HG03342 (cell line): Measurements from ENCODE around the gene LY6G6C.

Experiments
- ATAC-seq: cut with Tn5 transposase; IDR thresholded peaks from one replicate; pipeline ENCODE4 v1.9.1; 2021; ENCODE audit warnings: mild to moderate bottlenecking, moderate library complexity; ENCODE audit not compliant: unreplicated experiment

LY6G6C gene

GRCh38 chr6:31742894-31743293, 21.3 kb upstream of the LY6G6C start:
- no peak for ATAC-seq

DNA sequence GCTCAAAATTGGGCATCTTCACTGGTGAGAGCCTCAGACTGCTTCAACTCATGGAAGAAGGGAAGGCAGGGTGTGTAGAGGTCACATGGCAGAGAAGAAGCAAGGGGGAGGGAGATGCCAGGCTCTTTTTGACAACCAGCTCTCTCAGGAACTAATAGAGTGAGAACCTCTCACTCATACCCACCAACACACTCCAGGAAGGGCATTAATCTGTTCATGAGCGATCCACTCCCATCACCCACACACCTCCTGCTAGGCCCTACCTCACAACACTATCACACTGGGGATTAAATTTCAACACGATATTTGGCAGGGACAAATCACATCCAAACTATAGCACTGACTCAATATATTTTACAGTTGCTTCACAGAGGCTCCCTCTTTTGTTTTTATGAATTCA, 20.3 kb upstream of the LY6G6C start:
- no peak for ATAC-seq

- peak; percentile 1 for ATAC-seq
Measured at GRCh38 chr6:31740397-31741223, 19.1 kb upstream of the LY6G6C start.

DNA sequence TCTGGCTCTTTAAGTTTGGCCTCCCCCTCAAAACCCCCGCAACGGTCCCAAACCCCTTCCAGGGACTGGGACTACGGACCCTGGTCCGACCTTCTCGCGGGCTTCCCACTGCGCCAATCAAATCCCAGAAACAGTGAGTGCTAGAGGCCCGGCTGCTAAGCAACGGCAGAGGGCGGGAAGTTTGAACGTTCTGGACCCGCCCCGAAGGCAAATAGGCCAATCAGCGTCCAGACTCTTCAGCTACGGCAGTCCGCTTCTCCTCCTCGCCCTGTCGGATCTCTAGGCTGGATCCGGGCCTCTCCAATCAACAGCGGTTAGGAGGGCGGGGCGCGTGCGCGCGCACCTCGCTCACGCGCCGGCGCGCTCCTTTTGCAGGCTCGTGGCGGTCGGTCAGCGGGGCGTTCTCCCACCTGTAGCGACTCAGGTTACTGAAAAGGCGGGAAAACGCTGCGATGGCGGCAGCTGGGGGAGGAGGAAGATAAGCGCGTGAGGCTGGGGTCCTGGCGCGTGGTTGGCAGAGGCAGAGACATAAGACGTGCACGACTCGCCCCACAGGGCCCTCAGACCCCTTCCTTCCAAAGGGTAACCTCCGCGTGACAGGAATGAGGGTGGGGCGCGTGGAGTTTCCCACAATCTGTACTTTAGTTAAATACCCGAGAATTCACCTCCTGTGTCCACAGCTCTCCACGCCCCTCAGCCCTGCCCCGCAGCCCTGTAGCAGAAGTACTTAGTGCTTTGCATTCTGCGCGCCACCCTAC, 18.3 kb upstream of the LY6G6C start, which contains the start of gene MSH5:
MSH5 (plus strand) TSS at position 367 of the 758 bp plus-strand sequence. CDS start 462 bp downstream, outside the sequence.
- peak; percentile 62 for ATAC-seq

DNA sequence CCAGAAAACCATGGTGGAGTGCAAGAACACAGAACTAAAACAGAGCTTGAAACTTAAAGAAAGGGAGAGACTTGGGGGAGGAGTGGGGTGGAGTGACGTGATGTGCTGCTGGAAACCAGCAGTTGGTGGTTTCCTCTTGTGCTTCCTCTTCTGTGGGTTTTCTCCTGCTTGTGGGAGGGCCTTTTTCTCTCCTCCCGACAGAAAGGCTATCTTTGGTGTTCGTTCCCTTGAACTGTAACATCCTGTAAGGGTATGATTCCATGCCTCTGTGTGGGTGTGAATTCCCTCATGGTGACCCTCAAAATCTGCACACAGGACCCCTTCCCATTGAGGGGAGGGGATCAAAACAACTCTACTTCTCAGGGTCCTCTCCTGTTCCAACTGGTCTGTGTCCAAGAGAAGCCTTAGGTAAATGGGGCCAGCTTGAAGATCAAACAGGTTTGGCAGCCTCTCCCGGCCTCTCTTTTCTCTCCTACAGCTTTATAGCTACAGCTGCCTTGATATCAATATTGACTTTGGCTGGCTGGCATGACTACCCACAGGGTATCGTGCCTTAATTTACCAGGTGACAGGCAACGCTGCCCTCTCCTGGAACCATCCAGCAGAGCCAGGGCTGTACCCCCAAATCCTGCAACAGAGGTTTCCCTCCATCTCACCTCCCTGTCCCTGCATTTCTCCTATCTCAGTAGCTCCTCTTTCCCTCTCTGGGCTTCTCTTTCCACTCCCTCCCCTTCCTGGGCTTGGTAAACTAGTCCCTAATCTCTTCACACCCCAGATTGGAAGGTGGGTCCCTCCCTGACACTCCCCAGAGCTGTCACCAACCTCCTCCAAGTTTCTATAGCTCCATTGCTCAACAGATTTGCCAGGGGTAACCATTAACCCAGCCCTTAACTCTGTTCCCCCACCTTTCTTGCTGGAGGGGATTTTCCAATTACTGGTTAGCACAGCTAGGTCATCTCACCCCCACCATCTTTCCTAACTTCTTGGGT, 16.7 kb upstream of the LY6G6C start:
- ATAC-seq: no peak

- ATAC-seq: no peak
Measured at GRCh38 chr6:31737315-31737990, 15.9 kb upstream of the LY6G6C start.

- ATAC-seq: no peak
Measured at GRCh38 chr6:31736768-31737314, 15.3 kb upstream of the LY6G6C start.

GRCh38 chr6:31736021-31736767, 14.6 kb upstream of the LY6G6C start, which contains the start of gene CLIC1:
Gene CLIC1 (minus strand): TSS chr6:31736530. CDS start chr6:31736300, 230 bp downstream.
- no peak for ATAC-seq

GRCh38 chr6:31734821-31735406, 13.4 kb upstream of the LY6G6C start:
- ATAC-seq: peak; percentile 22

DNA sequence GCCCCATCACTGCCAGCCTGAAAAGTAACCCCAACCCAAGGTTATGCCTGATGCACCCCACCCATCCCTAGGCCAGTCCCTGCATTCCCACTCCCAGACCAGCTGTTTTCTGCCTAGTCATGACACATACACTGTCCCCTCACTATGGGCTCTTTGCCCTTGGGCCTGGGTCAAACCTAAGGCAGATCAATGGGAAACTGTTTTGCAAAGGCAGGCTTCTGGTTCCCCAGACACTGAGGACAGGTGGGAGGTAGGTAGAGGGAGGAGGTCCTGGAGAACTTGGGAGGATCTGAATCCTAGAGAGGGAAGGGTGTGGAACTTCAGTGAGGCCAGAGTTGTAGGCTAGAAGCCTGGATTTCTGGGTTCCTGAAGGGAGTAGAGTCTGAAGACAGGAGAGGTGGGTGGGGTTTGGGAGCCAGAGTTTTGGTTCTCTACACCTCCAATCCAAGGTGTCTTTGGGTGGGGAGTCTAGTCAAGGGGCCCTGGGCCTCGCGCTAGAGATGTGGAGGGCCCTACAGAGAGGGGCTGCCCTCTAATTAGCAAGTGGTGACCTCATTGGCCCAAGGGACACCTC, 12.8 kb upstream of the LY6G6C start:
- ATAC-seq: no peak

DNA sequence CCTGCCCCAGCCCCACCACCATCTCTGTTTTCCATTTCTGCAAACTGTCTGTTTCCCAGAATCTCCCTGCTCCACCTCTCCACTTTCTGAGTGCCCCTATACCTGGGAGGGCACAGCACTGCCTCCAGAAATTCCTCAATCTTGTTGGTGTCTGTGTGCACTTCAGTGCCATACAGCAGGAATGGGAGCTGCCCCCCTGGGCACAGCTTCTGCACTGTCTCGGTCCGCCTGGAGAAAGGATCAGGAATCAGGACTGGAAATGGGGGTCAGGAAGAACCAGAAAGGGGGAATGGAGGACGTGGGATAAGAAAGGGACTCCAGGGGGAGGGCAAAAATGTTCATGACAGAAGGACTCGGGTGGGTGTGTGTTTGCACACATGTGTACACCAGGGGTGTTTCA, 12.2 kb upstream of the LY6G6C start:
- no peak for ATAC-seq

- ATAC-seq: no peak
Measured at GRCh38 chr6:31732029-31732428, 10.5 kb upstream of the LY6G6C start.

- no peak for ATAC-seq
Measured at GRCh38 chr6:31730631-31731086, 9.1 kb upstream of the LY6G6C start.

GRCh38 chr6:31729979-31730630, 8.6 kb upstream of the LY6G6C start:
- ATAC-seq: peak; percentile 31

DNA sequence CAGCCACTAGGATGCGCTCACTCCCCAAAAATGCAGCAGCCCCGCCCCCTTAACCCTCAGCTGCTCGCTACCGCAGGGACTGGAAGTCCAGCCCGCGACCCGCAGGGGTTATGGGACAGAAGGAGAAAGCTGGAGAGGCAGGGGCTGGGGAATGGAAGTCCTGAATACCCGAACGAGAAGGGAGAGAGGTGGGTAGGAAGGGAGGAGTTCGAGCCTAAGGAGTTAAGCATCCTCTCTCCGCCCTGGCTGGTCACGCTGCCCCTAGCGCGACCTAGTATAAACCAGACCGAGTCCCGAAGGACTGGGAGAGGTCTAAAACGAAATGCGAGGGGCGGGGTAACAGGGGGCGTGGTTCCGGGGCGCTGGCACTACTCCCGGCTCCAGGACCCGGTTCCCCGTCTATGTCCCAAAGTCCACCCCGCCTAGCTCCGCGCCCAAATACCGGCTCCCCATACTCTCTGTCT, 8.0 kb upstream of the LY6G6C start:
- ATAC-seq: peak; percentile 42

GRCh38 chr6:31728767-31729514, 7.4 kb upstream of the LY6G6C start, which contains the start of gene DDAH2:
Gene DDAH2 (minus strand): TSS chr6:31729299. CDS start chr6:31729161, 138 bp downstream.
- ATAC-seq: peak; percentile 19
